Measurements from ENCODE around the gene ATP5PD.
A peak's percentile ranks its signal among the peaks of the same experiment; 100 is the strongest.
"Not testable (repeated sequence)": the region's sequence is repeated elsewhere in the genome, so short reads cannot be mapped to it uniquely, and the experiment has no call there.

ATP5PD gene

DNA sequence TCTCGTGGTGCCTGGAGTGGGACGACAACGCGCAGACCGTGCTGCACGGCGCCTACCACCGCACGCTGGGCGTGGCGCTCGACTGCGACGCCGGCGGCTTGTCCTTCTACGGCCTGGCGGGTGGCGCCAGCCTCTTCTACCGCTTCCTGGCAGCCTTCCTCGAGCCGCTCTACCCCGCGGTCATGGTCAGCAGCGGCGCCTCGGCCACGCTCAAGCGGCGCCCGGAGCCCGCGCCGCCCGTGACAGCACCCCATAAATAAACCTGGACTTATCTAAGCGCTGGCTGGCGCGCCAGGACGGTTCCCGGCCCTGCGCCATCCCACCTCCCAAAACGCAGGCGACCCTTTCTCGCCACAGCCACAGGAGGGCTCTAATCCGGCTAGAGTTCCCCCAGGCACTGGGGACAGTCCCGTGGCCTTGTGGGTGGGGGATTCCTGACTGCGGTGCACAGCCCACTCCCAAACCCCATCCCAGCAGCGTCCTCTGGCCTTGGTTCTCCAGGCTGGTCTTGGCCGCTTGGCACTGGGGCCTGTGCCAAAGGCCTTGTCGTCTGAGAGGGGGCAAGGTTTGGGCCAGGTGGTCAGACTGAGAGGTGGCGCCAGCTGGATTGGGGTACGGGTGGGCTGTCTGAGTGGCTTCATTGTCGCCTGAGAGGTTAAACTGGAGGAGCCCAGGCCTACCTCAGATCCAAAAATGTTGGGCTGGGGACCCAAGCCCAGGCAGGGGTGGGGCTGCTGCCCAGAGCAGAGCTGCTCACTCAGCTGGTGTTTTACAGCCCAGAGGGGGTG, 30.9 kb upstream of the ATP5PD start:
- DNase-seq (ENCODE audit: low read depth), result no peak

DNA sequence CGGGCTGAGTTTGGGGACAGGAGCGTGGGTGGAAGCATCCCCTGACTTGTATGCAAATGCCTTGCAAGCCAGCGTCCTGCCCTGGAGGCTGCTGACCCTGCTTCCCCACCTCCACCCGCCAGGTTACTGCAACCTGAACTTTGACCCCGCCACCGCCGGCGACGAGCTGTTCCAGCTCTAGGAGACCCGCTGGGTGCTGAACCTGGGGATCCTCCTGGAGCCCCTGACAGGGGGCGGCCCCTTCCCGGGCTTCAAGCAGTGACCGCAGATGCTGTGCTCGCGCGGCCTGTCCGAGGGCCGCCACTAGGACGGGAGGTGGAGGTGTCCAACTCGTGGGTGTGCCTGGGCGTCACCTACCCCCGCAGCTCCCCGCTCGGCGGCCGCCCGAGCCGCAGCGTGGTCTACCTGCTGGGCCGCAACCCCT, 30.3 kb upstream of the ATP5PD start:
- no peak for DNase-seq (ENCODE audit: low read depth)

DNA sequence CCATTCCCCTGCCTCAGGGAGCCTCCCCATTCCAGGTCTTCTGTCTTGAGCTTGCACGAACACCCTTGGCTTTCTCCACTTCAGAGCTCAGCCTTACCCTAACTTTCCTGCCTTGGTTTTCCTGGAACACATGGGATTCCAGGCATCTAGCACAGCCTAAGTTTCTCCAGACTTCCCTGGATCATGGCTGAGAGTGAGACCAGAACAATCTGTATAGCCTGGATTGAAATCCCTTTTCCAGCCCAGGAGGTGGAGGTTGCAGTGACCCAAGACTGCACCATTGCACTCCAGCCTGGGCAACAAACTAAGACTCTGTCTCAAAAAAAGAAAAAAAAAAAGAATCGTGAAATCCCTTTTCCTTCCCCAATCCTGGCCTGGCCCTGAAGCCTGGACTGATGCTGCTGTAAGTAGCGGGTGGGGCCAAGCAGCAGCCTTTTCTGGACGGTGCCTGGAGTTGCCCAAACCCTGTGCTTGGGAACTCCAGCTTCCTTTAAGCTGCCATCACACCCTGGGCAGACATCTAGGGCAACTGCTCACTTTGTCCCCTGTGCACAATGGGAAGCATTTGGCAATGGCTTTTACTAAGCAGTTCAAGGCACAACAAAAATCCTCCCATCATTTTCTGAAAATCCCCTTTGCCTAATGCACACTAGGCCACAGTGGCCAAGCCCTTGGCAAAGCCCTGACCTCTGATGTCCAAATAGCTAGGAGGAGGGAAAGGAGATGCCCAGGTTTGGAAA, 29.0 kb upstream of the ATP5PD start:
- DNase-seq (ENCODE audit: low read depth), result no peak

DNA sequence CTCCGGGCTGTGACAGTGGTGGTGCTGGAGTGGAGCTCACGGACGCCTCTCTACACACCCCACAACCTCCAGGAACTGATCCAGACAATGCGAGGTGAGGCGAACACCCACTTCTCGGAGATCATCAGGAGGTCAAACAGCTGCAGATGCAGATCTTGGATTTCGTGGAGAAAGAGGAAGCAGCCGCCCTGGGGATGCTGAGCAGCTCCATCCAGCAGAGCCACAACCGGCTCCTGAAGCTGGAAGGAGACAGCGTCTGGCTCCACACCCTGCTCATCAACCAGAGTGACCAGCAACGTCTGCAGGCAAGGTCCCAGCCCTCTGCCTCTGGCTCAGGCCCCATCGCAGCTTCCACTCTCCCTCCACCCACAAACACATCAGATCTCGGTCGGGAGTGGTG, 27.8 kb upstream of the ATP5PD start:
- DNase-seq (ENCODE audit: low read depth), result no peak

DNA sequence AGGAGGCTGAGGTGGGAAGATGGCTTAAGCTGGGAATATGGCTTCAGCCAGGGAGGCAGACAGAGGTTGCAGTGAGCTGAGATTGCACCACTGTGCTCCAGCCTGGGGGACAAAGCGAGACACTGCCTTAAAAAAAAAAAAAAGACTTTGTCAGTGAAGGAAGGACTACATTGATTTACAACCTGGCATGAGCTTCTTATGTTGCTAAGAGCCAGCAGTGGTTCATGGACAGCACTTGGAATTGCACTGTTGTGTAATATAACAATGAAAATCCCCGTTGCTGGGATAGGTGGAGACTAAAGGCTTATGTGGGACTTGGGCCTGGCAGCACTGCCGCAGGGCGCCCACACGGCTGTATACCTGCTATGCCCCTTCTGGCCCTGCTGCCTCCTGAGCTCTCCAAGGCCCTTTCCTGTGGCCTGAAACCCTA, 26.9 kb upstream of the ATP5PD start:
- no peak for DNase-seq (ENCODE audit: low read depth)

DNA sequence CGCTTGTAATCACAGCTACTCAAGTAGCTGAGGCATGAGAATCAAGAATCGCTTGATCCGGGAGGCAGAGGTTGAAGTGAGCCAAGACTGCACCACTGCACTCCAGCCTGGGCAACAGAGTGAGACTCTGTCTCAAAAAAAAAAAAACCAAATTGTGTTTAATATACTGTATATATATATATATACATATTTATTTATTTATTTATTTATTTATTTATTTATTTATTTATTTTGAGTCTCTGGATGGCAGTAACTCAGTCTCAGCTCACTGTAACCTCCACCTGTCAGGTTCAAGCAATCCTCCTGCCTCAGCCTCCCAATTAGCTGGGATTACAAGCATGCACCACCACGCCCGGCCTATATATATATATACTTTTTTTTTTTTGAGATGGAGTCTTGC, 26.1 kb upstream of the ATP5PD start:
- DNase-seq (ENCODE audit: low read depth), result not testable (repeated sequence)

DNA sequence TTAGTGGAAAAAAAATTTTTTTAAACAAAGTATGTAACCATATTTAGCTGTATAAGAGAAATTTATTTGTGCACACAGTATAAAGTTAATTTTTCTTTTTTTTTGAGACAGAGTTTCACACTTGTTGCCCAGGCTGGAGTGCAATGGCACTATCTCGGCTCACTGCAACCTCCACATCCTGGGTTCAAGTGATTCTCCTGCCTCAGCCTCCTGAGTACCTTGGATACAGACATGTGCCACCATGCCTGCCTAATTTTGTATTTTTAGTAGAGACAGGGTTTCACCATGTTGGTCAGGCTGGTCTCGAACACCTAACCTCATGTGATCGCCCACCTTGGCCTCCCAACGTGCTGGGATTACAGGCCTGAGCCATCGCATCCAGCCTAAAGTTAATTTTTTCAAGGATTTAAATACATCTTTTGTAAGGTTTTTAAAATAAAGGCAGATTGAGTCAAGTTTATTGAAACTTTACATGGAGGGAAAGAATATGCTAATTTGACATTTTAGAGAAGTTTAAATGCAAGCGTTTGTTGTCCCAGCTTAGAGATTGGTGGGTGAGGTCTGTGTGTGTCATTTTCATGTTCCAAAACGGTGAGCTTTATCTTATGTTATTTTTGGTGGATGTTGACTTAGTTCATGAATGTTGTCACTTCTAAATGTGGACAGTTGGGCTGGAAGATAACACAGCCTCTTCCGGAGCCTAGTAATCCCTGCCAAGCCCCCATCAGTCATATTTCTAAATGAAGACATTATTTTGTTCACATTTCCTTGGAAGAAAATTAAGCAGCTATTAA, 24.9 kb upstream of the ATP5PD start:
- DNase-seq (ENCODE audit: low read depth), result not testable (repeated sequence)

DNA sequence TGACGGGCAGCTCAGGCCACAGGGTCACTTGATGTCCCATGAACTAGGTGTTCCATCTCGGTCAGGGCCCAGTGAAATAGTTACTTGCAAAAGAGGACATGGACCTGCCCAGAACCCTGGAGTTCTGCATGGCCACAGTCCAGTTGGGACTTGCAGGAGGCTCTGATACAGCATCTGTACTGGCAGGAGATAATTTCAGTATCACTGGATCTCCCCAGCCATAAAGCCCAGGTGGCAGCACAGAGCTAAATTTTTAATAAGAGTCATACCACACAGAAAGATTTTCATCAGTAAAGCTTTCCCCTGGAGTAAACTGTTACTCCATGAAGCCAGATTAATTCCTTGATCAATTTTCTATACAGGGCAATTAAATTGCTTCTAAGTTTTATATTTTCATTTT, 23.0 kb upstream of the ATP5PD start:
- DNase-seq (ENCODE audit: low read depth), result peak; percentile 63

DNA sequence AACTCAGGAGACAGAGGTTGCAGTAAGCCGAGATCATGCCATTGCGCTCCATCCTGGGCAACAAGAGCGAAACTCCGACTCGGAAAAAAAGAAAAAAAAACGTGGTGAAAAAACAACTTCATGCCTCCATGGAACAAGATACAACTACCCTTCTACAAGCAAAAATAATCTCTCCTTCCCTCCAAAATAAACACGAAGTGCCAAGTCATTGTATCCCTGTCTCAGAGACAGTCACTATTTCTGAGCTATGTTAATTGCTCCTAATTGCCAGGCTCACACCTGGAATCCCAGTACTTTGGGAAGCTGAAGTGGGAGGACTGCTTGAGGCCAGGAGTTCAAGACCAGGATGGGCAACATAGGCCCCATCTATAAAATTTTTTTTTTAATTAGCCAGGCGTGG, 22.0 kb upstream of the ATP5PD start:
- no peak for DNase-seq (ENCODE audit: low read depth)

DNA sequence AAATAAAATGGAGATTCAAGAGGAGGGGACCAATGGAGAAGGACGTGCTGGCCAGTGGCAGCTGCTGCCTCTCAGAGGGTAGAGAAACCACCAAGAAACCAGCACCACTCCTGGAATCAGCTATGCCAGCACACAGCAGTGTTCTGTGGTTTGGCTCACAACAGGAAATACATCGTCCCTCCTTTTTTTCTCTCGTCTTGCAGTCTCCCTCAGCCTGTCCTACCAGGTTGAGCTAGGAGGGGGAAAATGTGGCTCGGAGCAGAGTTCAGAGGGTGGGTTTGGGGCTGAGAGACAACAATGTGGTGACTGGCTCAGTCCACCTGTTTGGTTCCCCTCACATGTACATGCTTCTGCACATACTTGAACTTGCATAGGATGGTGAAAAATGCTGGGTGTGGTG, 21.1 kb upstream of the ATP5PD start:
- DNase-seq (ENCODE audit: low read depth), result no peak

DNA sequence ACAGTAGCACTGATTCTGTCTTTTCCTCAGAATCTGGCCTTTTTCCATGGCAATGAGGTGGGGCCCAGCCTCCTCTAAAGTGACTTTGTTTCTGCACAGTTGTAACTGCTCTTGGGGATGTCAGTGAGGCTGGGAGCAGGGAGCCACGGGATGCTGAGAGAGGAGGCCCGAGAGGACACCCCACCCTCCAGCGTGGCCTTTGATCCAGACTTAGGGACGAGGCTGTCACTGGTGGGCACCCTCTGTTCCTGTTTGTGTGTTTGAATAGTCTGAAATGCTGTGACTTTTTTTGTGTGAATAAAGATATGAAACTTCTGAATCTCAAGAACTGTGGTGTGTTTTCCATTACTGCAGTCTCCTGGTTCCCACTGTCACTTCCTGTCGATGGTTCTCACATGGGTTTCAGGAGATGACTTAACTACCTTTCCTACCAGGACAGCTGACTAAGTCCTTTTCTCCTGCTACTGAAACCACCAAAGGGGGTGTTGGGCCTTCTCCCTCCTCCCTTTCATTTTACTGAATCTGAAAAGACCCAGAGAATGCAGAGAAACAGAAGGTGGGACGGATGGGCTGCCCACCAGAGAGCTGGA, 18.9 kb upstream of the ATP5PD start:
- DNase-seq (ENCODE audit: low read depth), result peak; percentile 61

DNA sequence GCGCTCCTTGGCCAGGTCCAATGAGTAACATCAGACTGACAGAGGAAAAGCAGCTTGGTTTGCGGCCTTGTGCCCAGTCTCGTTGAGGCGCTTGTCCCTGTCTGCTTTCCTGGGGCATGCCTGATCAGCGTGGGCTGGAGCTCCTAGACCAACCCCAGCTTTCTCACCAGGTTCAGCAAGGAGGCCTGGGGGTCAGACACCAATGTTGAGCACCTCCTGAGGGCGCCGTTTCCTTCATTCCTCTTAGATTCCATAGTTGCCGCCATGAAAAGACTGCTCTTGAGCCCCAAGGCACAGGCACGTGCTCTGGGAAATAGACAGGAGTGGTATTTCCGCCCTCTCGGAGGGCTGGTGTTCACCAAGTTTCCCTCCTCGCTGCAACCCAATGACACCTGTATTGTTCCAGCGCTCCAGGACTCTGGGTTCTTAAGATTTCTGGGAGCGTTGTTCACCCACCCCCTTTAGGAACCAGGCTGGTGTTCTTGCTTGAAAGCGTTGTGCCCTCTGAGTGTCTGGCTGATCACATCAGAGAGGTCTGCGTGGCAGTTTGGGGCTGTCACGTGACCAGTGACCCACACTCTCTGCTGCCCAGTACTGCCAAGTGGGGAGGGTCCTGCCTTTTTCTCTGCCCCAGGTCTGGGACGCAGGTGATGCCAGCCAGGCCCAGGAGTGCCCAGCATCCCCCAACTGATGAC, 18.2 kb upstream of the ATP5PD start:
- DNase-seq (ENCODE audit: low read depth), result no peak

DNA sequence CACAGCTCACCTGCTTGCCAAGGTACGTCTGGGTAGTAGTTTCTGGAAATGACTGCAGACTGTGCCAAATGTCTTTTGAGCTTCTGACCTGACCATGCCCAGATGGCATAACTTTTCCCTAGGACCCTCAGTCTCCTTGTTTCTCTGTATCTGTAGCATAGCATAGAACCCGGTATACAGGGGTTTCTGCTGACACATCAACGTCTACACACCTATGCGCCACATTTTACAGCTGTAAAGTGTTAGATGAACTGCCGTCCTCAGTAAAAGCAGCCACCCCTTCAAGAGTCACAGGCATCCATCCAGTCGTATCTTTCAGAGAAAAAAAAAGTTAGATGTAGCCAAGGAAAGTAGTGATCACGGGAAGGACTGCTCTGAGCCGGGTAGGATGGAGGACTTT, 17.7 kb upstream of the ATP5PD start:
- no peak for DNase-seq (ENCODE audit: low read depth)

DNA sequence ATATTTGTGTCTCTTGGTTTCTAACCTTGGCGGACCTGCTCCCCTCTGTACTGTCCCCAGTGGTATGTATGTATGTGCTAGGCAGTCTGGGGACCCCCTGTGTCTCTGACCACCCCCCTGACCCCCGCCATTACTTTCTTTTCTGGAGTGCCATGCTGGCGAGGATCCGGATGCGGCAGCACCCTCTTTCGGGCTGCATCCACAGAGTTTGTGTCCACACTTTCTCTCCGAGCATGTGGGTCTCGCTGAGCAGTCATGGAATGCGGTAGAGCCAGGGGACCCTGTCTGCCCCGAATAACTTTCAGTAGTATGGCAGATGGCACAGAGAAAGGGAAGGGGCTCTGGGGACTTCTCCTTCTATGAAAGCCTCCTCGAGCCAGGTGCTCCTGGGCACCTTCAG, 17.3 kb upstream of the ATP5PD start:
- DNase-seq (ENCODE audit: low read depth), result no peak

DNA sequence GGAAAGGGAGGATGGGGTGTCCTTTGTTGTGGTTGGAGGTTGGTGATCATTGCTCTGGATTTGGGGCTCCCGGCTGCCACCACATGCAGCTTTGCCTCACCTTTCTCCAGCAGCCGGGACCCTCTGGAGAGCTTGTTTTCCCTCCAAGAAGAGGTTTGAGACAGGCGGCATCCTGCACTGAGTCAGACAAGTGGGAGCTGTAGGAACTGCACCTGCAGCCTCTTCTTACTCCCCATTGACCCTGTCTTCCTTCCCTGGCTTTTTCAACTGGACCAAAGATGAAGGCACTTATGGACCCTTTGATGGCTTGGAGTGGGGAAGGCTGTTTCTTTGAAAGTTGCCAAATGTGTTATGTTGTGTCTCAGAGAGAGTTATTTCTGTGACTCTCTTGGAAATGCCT, 16.9 kb upstream of the ATP5PD start:
- DNase-seq (ENCODE audit: low read depth), result no peak

DNA sequence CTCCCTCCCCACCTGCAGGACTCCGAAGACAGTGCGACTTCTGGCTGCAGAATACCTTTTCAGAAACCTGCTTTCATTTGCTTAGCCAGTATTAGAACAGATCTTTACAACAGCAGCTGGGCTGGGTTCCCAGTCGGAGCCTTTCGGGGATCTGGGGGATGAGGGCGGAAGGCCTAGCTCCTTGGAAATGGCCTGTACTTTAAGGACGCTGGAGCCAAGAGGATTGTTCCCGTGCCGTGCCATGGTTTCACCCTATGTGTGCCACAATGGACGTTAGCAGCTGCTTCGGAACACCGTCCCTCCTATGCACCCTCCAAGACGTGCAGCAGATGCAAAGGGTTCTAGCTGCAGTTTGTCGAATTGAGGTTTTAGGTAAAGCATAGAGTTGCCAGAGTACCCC, 16.4 kb upstream of the ATP5PD start:
- no peak for DNase-seq (ENCODE audit: low read depth)

DNA sequence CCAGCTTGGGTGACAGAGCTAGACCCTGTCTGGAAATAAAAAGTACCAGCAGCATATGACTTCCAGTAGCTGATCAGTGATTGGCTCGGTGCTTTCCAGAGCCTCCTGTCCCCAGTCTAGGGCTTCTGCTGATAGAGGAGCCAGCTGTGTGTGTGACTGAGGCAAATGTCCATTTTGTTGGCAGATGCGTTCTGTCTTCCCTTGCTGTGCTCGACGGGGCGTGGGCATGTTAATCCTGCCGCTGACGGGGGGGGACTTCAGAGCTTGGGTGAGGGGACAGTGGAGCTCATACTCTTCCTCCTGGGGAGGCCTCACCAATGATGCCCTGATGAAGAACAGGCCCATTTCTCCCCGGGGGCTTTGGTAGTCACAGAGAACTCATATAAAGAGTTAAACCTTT, 14.8 kb upstream of the ATP5PD start:
- no peak for DNase-seq (ENCODE audit: low read depth)

DNA sequence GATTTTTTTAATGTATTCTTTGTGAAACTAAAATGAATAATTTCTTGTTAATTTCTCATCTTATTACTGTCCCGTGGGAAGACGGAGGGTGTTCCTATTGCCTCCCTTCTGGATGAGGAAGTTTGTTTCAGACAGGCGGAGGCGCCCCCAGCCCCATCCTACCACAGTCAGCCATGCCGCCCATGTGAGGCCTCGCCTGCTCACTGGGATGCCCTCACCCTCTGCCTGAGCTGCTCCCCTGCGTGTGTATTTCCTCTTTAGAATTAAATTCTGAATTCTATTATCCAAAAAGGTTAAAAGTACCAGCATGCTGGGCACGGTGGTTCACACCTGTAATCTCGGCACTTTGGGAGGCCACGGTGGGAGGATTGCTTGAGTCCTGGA, 14.3 kb upstream of the ATP5PD start:
- DNase-seq (ENCODE audit: low read depth), result no peak

DNA sequence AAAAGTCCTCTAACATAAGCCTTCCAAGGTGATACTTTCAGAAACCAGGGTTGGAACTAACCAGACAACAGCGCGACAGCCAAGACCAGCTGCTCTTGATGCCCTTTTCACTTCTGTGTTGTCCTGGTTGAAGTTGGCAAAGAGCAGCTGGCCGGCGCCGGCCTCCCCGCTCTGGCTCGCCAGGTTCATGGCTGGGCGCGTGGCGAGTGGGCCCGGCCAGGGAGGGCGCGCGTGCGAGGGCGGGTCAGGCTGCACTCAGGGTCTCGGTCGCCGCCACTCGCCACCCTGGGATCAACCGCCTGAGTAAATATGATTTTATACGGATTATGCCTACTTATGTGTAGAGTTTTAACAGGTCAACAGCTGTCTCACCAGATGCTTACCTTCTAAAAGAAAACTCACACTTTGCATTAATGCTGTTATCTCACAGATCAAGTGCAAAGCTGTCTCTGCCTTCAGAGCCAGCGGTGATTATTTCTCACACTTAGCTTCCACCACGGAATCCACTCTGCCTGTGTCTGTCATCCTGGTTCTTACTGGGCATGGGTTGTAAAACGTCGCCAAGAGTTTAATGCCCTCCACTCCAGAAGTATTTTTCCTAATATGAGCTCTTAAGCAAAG, 13.8 kb upstream of the ATP5PD start:
- DNase-seq (ENCODE audit: low read depth), result no peak

DNA sequence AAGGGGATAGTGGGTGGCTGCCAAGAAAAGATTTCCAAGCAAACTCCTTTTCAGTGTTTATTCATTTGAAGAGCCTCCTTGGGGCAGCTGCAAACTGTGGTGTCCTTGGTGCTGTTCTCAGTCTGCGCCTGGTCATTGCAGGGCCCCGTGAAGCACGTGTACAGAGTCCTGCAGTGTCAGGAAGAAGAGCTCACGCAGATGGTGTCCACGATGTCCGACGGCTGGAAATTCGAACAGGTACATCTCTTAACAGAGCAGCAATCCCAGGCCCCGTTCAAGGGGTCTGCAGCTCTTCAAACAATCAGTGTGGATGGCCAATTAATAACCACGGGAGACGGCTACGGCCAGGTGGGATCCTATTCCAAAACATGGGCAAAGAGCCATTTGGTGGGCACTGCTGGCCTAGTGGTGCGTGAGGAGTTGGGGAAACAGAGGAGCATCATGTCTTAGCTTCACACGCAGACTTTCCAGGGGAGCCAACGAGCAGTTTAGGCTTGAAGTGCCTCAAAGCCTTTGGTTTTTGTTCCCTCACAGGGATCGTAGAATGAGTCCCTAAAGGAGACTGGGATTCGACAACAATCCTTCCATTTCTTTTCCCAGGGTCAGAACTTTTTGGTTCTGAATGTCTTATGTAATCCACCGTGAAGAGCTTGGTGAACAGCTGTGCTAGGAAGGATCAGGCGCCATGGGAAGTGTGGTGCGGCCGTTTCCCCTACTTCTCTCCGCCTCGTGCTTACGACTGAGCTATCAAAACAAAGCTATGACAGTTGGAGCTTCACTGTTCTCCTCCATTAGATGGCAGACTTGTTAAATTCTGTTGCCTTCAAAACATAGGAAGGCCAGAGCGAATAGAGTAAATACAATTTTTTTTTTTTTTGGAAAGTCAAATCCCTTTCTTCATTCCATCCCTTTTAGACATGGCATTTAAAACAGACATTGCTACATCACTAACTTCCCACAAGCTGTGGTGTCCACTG, 12.9 kb upstream of the ATP5PD start:
- DNase-seq (ENCODE audit: low read depth), result peak; percentile 60

Measured in ELR (cell line).